ENCODE measurements around the gene STARD7. TPM values are rescaled to one million over a fixed set of nuclear protein-coding genes. Genes with fewer than 3 reads are reported as not detected.

STARD7 gene
- total RNA-seq, 4 donors from 2014 or later: 93.4 to 122 (median 107) TPM

DNA sequence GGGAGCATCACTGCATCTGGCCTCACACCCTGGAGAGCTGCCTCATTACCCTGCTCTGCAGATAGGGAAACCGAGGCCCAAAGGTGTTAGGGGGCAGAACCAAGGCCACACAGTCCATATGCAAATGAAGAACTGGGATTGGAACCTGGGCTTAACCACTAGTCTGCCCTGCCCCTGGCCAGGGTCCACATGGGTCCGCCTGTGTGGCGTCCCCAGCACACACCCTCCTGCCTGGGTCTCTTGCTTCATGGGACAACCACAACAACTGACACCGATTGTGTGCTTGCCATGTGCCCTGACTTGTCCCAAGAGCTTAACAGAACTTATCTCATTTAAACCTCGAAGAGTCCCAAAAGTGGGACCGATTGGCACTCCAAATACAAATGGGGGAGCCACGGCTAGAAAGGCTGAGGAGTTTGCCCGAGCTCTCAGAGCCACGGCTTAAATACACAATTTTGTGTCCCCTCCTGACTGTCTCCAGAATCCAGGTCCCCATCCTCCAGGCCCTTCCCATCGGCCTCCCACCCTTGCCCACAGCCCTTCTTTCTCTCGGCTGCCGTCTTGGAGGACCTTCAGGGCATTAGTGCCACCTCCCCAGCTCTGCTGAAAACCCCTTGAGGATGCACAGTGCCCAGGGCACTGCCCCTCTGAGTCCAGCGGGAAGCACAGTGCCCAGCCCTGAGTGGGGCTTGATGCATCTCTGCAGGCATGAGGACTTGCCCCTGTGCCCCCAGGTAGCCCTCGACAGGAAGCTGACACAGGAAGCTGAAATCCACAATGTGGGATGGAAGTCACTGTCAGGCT is 57.6 kb downstream of the STARD7 start:
- peaks cover 0 to 23% (median 0%) of the 10 kb centered on the region in 3 donors for H3K4me1 ChIP-seq
- H3K27ac ChIP-seq: no peak overlapping the region
- H3K9me3 ChIP-seq: no peaks in the 10 kb centered on the region
- H3K4me3 ChIP-seq: no peak overlapping the region
- TF ChIP-seq EP300 (IDR thresholded peaks at IDR 0.05) (no peak), CTCF (IDR thresholded peaks at IDR 0.05) (no peak), POLR2A (IDR thresholded peaks at IDR 0.05) (no peak), POLR2AphosphoS5 (IDR thresholded peaks at IDR 0.05) (no peak)
- no peaks in the 10 kb centered on the region for H3K27me3 ChIP-seq
- no peaks in the 10 kb centered on the region for H3K36me3 ChIP-seq
- no peak for ATAC-seq
- 90 to 95% methylated on average over 8 of the region's 14 CpGs for WGBS, 2 donors (ENCODE audit: low coverage in 1 of 2)

GRCh38 chr2:96150007-96150640 is 58.5 kb downstream of the STARD7 start:
- H3K4me1 ChIP-seq: peaks cover 0 to 31% (median 3%) of the 10 kb centered on the region in 3 donors
- no peaks in the 10 kb centered on the region for H3K9me3 ChIP-seq
- WGBS, 2 donors (ENCODE audit: low coverage in 1 of 2): 91 to 100% methylated on average over 1 of the region's 6 CpGs
- no peaks in the 10 kb centered on the region for H3K36me3 ChIP-seq
- H3K27me3 ChIP-seq: no peaks in the 10 kb centered on the region
- no peak overlapping the region for H3K4me3 ChIP-seq
- no peak for ATAC-seq
- TF ChIP-seq EP300 (IDR thresholded peaks at IDR 0.05) (no peak), POLR2AphosphoS5 (IDR thresholded peaks at IDR 0.05) (no peak), CTCF (IDR thresholded peaks at IDR 0.05) (no peak), POLR2A (IDR thresholded peaks at IDR 0.05) (no peak)
- H3K27ac ChIP-seq: no peak overlapping the region

DNA sequence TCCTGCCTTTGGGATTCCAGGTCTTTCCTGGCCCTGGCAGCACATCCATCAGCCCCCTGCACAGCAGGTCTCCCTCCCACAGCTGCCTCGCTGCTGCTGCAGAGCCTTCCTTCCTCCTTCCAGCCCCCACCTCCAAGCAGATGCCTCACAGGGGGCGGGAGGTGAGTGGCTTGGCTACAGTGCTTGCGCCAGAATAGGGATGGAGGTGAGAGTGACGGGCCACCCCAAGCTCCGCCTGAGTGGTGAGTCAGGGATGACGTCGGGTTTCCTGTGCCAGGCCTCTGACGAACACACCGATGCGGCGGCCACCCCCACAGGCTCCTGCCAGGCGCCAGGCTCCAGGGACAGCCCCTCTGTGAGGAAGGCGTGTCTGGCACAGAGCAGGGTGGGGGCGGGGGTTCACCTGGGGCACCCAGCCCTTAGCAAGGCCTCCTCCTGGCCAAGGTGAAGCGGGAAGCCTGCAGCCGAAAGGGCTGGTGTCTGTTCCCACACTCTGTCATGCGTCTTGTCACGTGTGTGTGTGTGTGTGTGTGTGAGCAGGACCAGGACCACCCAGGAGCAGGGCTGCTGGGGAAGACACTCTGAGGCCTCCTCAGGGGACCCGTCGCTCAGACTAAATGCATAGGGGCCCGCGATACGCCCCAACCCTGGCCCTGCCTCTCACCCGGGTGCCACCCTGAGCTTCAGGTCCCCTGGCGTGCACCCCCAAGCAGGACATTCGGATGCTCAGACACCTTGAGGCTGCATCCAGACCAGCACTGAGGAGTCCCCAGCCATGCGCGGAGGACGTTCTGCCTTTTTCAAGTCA is 60.0 kb downstream of the STARD7 start:
- peak overlapping the region in 2 of 4 donors; percentile 19 to 78 for H3K27ac ChIP-seq
- peak; percentile 50 for ATAC-seq
- H3K27me3 ChIP-seq: no peaks in the 10 kb centered on the region
- 49 to 55% methylated on average over 5 to 9 of the region's 29 CpGs for WGBS, 2 donors (ENCODE audit: low coverage in 1 of 2)
- H3K4me3 ChIP-seq: no peak overlapping the region
- no peak for TF ChIP-seq POLR2AphosphoS5 (IDR thresholded peaks at IDR 0.05)
- no peak for TF ChIP-seq CTCF (IDR thresholded peaks at IDR 0.05)
- no peak for TF ChIP-seq EP300 (IDR thresholded peaks at IDR 0.05)
- TF ChIP-seq POLR2A (IDR thresholded peaks at IDR 0.05): no peak
- H3K4me1 ChIP-seq: peaks cover 0 to 45% (median 8%) of the 10 kb centered on the region in 3 donors
- H3K36me3 ChIP-seq: no peaks in the 10 kb centered on the region
- H3K9me3 ChIP-seq: no peaks in the 10 kb centered on the region

DNA sequence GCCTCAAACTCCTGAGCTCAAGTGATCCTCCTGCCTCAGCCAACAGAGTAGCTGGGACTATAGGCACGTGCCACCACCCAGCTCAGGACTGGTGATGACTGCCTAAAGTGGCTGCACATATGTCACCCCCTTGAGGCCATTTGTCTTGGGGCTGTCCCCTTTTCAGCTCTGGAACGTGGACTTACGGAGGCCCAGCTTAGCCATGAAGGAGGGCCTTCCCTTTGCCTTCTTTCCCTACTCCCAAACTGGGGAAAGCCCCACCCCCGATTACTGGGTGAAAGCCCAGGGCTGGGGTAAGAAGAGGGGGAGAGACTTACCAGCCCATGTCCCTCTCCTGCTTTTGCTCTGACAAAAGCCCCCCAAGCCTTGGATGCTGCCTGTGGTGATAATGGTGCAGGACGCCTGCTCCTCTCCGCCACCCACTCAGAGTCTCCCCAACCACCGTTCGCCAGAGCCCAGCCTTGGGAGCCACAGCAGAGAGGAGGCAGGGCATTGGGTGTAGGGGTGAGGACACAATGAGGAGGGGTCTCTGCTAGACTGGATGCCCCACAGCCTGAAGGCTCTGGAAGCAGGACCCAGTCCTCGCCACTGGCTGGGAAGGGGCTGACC is 60.9 kb downstream of the STARD7 start:
- peaks cover 0 to 45% (median 8%) of the 10 kb centered on the region in 3 donors for H3K4me1 ChIP-seq
- no peaks in the 10 kb centered on the region for H3K36me3 ChIP-seq
- no peaks in the 10 kb centered on the region for H3K9me3 ChIP-seq
- no peaks in the 10 kb centered on the region for H3K27me3 ChIP-seq
- H3K4me3 ChIP-seq: no peak overlapping the region
- no peak for ATAC-seq
- no peak for TF ChIP-seq POLR2AphosphoS5 (IDR thresholded peaks at IDR 0.05)
- TF ChIP-seq EP300 (IDR thresholded peaks at IDR 0.05): no peak
- TF ChIP-seq POLR2A (IDR thresholded peaks at IDR 0.05): no peak
- no peak for TF ChIP-seq CTCF (IDR thresholded peaks at IDR 0.05)
- peak overlapping the region in 3 of 4 donors; percentile 19 to 78 (median 51) for H3K27ac ChIP-seq
- 80% methylated on average over 2 of the region's 9 CpGs; no CpG with 5 or more reads in 1 of the 2 donors for WGBS, 2 donors (ENCODE audit: low coverage in 1 of 2)

Data from gastroesophageal sphincter (tissue), 4 donors.